ENCODE measurements around the gene ZNF576. TPM values are rescaled to one million over a fixed set of nuclear protein-coding genes. Genes with fewer than 3 reads are reported as not detected.
"Not testable (repeated sequence)": the region's sequence is repeated elsewhere in the genome, so short reads cannot be mapped to it uniquely, and the experiment has no call there.

ZNF576 gene
- polyA plus RNA-seq, 1 donor: 11.6 TPM

DNA sequence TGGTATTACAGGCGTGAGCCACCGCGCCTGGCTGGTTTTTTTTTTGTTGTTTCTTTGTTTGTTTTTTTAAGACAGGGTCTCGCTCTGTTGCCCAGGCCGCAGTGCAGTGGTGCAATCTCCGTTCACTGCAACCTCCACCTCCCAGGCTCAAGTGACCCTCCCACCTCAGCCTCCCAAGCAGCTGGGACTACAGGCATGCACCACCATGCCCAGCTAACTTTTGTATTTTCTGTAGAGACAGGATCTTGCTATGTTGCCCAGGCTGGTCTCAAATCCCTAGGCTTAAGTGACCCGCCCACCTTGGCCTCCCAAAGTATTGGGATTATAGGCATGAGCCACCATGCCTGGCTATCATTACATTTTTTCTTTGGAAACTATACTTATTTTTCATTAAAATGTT is 53.9 kb downstream of the ZNF576 start:
- DNase-seq: not testable (repeated sequence)

Other genes with a start within 250 kb of the ZNF576 start
- 0.20 TPM for gene CD177, start 242.9 kb upstream of the ZNF576 start, polyA plus RNA-seq (ENCODE audit: insufficient read length)
- not detected for gene TEX101, start 181.7 kb upstream of the ZNF576 start, polyA plus RNA-seq (ENCODE audit: insufficient read length)
- gene LYPD3, start 131.0 kb upstream of the ZNF576 start, polyA plus RNA-seq (ENCODE audit: insufficient read length): 1.1 TPM
- gene PHLDB3, start 91.8 kb upstream of the ZNF576 start, polyA plus RNA-seq (ENCODE audit: insufficient read length): 7.8 TPM
- gene ETHE1, start 69.4 kb upstream of the ZNF576 start, polyA plus RNA-seq (ENCODE audit: insufficient read length): 25.4 TPM
- 1.6 TPM for gene ZNF575, start 63.4 kb upstream of the ZNF576 start, polyA plus RNA-seq (ENCODE audit: insufficient read length)
- gene XRCC1, start 21.1 kb upstream of the ZNF576 start, polyA plus RNA-seq (ENCODE audit: insufficient read length): 58.6 TPM
- 19.2 TPM for gene PINLYP, start 20.8 kb upstream of the ZNF576 start, polyA plus RNA-seq (ENCODE audit: insufficient read length)
- 19.5 TPM for gene IRGQ, start 461 bp upstream of the ZNF576 start, polyA plus RNA-seq (ENCODE audit: insufficient read length)
- 1.1 TPM for gene SRRM5, start 15.5 kb downstream of the ZNF576 start, polyA plus RNA-seq (ENCODE audit: insufficient read length)
- gene ZNF428, start 23.0 kb downstream of the ZNF576 start, polyA plus RNA-seq (ENCODE audit: insufficient read length): 72.8 TPM
- gene CADM4, start 43.3 kb downstream of the ZNF576 start, polyA plus RNA-seq (ENCODE audit: insufficient read length): 43.0 TPM
- 10.6 TPM for gene PLAUR, start 73.6 kb downstream of the ZNF576 start, polyA plus RNA-seq (ENCODE audit: insufficient read length)
- gene IRGC, start 119.5 kb downstream of the ZNF576 start, polyA plus RNA-seq (ENCODE audit: insufficient read length): not detected
- 57.5 TPM for gene SMG9, start 158.4 kb downstream of the ZNF576 start, polyA plus RNA-seq (ENCODE audit: insufficient read length)
- gene KCNN4, start 184.4 kb downstream of the ZNF576 start, polyA plus RNA-seq (ENCODE audit: insufficient read length): 1.6 TPM
- gene LYPD5, start 205.9 kb downstream of the ZNF576 start, polyA plus RNA-seq (ENCODE audit: insufficient read length): 0.33 TPM
- gene ZNF283, start 230.7 kb downstream of the ZNF576 start, polyA plus RNA-seq (ENCODE audit: insufficient read length): 24.5 TPM